Cardiac muscle cell (in vitro differentiated cells and primary cell): ENCODE results near the gene NSG2. TPM values are rescaled to one million over a fixed set of nuclear protein-coding genes. Genes with fewer than 3 reads are reported as not detected.

Experiments
- DNase-seq, 2 donors: peaks; one replicate each; pipeline versions ENCODE4 v3.0.0 to v3.0.0-alpha.2; 2010 to 2017; ENCODE audit warnings: low read depth in 1 of 2, low spot score in 1 of 2
- H3K27ac ChIP-seq: fragments of 200-600 bp; sonication (generic); 2 replicates; pipeline ENCODE4 v1.5.1; 2016
- H3K27me3 ChIP-seq: fragments of 200-600 bp; sonication (generic); 2 replicates; pipeline ENCODE4 v1.6.0; 2016; ENCODE audit warnings: control low read depth
- H3K36me3 ChIP-seq: fragments of 200-600 bp; sonication (generic); 2 replicates; pipeline ENCODE4 v1.5.1; 2016; ENCODE audit warnings: control low read depth
- H3K4me1 ChIP-seq: fragments of 200-600 bp; sonication (generic); 2 replicates; pipeline ENCODE4 v1.8.1; 2017; ENCODE audit warnings: low read depth, mild to moderate bottlenecking, mixed run types
- H3K4me3 ChIP-seq: fragments of 200-600 bp; sonication (generic); 2 replicates; pipeline ENCODE4 v1.5.1; 2016; ENCODE audit warnings: mild to moderate bottlenecking
- H3K9me3 ChIP-seq: fragments of 200-600 bp; sonication (generic); 2 replicates; pipeline ENCODE4 v1.5.1; 2017; ENCODE audit warnings: low read depth, mild to moderate bottlenecking, control low read depth
- CTCF ChIP-seq: IDR thresholded peaks from 2 replicates; pipeline ENCODE4 v1.5.1; 2012; ENCODE audit warnings: low read depth, mild to moderate bottlenecking, low read length
- polyA plus RNA-seq: library from polyadenylated mRNA; unstranded; fragments of >200 nt; fragmentation: Nextera tagmentation; extraction: Ambion mirVana; gene quantifications from 2 replicates; pipeline ENCODE4 v1.2.1, GENCODE V29; 2016
- total RNA-seq: library from RNA; depleted of rRNA; stranded (reverse); fragments of >200 nt; gene quantifications from 2 replicates; pipeline ENCODE4 v1.2.3, GENCODE V29; 2016

The NSG2 gene
- total and polyA plus RNA-seq, 2 experiments from 2014 or later: 0.24 to 0.57 TPM

DNA sequence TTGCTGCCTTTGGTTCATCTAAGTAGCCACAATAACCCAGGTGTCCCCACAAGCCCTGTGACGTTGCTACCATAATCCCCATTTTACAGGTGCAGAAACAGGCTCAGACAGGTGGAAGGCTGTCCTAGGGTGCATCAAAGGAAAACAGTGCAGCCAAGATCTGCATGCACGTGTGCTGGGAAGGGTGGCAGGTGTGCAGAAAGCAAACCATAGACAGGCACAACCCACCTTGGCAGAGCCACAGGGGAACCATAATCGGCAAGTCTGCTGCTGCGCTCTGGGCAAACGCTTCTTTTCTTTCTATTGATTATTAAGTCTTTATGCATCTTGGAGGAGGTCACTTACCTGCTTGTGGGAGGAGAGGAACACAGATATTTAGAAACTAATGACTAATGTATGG lies 7.1 kb downstream of the NSG2 start:
- no peaks in the 10 kb centered on the region for H3K4me1 ChIP-seq
- no peaks in the 10 kb centered on the region for H3K9me3 ChIP-seq
- TF ChIP-seq CTCF: no peak
- H3K36me3 ChIP-seq: no peaks in the 10 kb centered on the region
- no peak overlapping the region for H3K4me3 ChIP-seq
- H3K27ac ChIP-seq: no peak overlapping the region
- DNase-seq: no peak
- H3K27me3 ChIP-seq: no peaks in the 10 kb centered on the region

GRCh38 chr5:174053905-174054304 lies 8.4 kb downstream of the NSG2 start:
- Histone ChIP-seq H3K27ac (no peak overlapping the region), H3K27me3 (no peaks in the 10 kb centered on the region), H3K4me1 (no peaks in the 10 kb centered on the region), H3K36me3 (no peaks in the 10 kb centered on the region), H3K9me3 (no peaks in the 10 kb centered on the region), H3K4me3 (no peak overlapping the region)
- TF ChIP-seq CTCF: no peak
- DNase-seq: no peak

DNA sequence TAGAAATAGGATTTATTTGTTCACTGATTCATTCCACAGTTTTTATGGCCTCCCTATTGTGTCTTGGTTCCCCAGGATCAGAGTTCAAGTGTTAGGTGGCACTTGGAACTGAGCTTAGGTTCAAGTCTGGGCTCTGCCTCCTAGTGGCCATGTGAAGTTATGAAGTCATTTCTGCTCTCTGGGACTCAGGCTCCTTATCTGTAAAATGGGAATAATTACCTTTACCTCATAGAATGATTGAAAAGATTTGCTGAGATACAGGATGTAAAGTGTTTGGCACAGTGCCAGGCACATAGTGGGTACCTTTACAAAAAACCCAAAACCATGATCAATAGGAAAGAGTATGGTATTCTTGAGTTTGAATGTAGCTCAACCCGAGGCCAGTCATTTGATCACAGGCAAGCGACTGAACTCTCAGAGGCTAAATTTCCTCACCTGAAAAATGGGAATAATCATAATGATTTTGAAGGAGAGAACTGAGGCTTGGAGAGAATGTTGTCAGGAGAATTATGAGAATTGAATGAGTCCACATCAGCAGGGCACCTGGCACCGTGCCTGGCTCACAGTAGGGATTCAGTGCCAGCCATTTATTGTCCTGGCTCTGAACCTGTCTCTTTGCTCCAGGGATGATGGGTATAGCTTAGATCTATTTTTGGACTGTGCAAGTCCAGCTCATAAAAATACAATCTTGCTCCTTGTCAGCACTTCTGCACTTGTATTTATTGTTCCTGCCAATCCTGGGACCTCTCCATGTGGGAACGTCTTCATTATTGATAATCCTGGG lies 10.8 kb downstream of the NSG2 start:
- no peak for DNase-seq
- Histone ChIP-seq H3K27me3 (no peaks in the 10 kb centered on the region), H3K27ac (no peak overlapping the region), H3K9me3 (no peaks in the 10 kb centered on the region), H3K4me1 (no peaks in the 10 kb centered on the region), H3K36me3 (no peaks in the 10 kb centered on the region), H3K4me3 (no peak overlapping the region)
- no peak for TF ChIP-seq CTCF

GRCh38 chr5:174057206-174057605 lies 11.7 kb downstream of the NSG2 start:
- Histone ChIP-seq H3K27ac (no peak overlapping the region), H3K4me1 (no peaks in the 10 kb centered on the region), H3K36me3 (no peaks in the 10 kb centered on the region), H3K9me3 (no peaks in the 10 kb centered on the region), H3K4me3 (no peak overlapping the region), H3K27me3 (no peaks in the 10 kb centered on the region)
- DNase-seq: no peak
- no peak for TF ChIP-seq CTCF

DNA sequence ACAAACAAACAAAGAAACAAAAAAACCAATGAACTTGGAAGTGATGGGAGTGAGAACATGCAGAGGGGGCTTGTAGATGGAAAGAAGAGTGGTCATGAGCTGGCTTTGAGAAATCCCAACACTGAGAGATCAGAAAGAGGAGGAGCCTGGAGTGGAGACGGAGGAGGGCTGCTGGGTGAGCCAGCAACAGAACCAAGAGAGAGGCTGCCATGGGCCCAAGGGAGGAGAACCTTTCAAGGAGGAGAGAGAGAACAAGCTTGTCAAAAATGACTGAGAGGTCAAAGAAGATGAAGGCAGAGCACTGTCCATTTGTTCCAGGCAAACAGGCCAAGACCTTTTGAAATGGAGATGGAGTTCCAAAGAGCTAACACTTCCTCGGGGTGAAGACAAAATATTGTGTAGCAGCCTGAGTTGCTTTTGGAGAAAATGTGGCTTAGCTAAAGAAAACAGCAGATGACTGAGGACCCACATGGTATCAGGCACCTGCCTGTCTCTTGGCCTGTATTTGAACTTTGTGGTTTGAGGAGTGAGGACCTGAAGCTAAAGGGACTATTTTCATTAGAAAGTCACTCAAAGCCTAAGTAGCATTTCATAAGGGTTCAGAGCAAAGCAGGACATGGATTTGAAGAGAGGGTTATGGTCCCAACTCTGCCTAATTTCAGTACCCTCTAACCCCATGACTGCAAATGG lies 13.1 kb downstream of the NSG2 start:
- TF ChIP-seq CTCF: no peak
- no peaks in the 10 kb centered on the region for H3K27me3 ChIP-seq
- DNase-seq: no peak
- no peaks in the 10 kb centered on the region for H3K4me1 ChIP-seq
- H3K27ac ChIP-seq: no peak overlapping the region
- H3K9me3 ChIP-seq: no peaks in the 10 kb centered on the region
- H3K36me3 ChIP-seq: no peaks in the 10 kb centered on the region
- H3K4me3 ChIP-seq: no peak overlapping the region
